ENCODE data around the gene PRPF19. TPM values are rescaled to one million over a fixed set of nuclear protein-coding genes. Genes with fewer than 3 reads are reported as not detected.

PRPF19 gene
- total RNA-seq, 1 donor from 2014 or later, result 36.5 TPM

DNA sequence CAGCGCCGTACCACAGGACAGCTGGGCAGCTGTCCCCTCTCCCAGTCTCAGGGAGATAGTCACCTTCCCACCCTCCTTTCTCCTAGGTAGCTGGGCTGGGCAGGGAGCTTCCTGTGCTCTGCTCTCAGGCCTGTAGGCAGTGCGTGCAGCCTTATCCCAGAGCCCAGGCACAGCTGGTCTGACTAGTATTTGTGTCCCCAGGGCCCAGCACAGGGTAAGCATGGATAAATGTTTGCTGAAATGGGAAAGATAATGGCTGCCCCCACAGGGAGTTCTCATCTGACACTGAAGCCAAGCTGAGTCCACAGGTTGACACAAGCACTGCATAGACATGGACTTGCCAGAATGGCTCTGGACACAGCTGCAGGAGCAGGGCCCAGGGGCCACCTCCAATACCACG lies 35.8 kb upstream of the PRPF19 start:
- H3K4me3 ChIP-seq, result no peak overlapping the region
- peaks cover 45% of the 10 kb centered on the region for H3K4me1 ChIP-seq
- no peaks in the 10 kb centered on the region for H3K9me3 ChIP-seq (replicated peaks)
- intact Hi-C loops (cut with micrococcal nuclease), result no loop called here
- TF ChIP-seq, protein P1, sequence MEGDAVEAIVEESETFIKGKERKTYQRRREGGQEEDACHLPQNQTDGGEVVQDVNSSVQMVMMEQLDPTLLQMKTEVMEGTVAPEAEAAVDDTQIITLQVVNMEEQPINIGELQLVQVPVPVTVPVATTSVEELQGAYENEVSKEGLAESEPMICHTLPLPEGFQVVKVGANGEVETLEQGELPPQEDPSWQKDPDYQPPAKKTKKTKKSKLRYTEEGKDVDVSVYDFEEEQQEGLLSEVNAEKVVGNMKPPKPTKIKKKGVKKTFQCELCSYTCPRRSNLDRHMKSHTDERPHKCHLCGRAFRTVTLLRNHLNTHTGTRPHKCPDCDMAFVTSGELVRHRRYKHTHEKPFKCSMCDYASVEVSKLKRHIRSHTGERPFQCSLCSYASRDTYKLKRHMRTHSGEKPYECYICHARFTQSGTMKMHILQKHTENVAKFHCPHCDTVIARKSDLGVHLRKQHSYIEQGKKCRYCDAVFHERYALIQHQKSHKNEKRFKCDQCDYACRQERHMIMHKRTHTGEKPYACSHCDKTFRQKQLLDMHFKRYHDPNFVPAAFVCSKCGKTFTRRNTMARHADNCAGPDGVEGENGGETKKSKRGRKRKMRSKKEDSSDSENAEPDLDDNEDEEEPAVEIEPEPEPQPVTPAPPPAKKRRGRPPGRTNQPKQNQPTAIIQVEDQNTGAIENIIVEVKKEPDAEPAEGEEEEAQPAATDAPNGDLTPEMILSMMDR (IDR thresholded peaks at IDR 0.05; ENCODE audit: borderline replicate concordance), result no peak
- peaks cover 56% of the 10 kb centered on the region for H3K36me3 ChIP-seq
- H3K27me3 ChIP-seq (ENCODE audit: low read depth), result no peaks in the 10 kb centered on the region
- peak overlapping the region; percentile 36 for H3K27ac ChIP-seq (replicated peaks)
- DNase-seq, result no peak

DNA sequence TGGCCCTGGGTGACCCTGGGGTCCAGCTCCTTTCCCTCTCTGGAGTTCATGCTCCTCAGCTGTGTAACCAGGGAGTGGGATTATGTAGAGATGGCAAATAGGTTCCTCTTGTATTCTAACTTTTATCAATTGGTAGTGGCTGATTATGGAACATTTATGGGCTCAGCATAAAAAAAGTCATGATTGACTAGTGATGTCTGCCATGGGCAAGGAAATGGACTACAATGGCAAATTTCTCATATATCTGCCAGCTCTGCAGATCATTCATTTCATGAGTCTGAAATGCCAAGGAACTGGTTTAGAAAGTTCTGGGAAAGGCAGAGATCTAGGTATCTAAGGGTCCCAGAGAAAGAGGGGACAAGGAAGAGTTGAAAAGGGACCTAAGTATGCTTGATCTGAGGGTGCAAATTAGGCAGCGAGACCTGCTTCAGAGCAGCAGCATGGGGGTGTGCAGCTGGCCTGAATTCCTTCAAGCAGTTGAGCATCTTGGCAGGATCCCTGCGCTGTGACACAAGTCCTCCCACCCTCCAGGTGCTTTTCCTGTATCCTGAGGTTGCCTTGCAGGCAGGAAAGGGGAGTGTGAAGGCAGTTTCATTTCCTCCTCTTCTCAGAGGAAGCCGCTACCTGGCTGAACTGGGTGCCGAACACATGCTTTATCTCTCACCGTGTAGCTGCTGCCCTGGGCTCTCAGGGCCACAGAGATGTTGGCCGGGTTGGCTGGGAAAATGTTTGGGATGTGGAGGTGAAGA lies 35.2 kb upstream of the PRPF19 start:
- Histone ChIP-seq H3K4me1 (peaks cover 51% of the 10 kb centered on the region), H3K36me3 (peaks cover 52% of the 10 kb centered on the region), H3K4me3 (no peak overlapping the region), H3K27ac (replicated peaks) (peak overlapping the region; percentile 36), H3K27me3 (ENCODE audit: low read depth) (no peaks in the 10 kb centered on the region), H3K9me3 (replicated peaks) (no peaks in the 10 kb centered on the region)
- no peak for DNase-seq
- TF ChIP-seq, protein P1 (IDR thresholded peaks at IDR 0.05; ENCODE audit: borderline replicate concordance), result no peak
- intact Hi-C loops (cut with micrococcal nuclease), result no loop called here

DNA sequence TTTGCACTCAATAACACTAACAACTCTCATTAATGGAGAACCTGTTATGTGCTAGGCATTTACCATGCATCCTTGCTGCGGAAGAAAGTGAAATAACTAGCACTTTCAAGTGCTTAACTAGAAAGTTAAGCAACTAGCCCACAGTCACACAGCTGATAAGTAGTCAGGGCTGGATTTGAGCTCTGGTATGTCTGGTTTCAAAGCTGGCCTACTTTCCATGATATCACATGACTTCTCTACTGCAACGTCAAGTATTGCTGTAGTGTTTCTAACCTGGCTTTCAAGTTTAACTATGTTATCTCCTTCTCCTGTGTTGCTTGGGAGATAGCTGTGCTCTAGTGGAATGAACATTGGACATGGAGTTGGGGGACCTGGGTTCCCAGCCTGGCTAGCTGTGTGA lies 33.5 kb upstream of the PRPF19 start:
- no peaks in the 10 kb centered on the region for H3K27me3 ChIP-seq (ENCODE audit: low read depth)
- no peak overlapping the region for H3K27ac ChIP-seq (replicated peaks)
- DNase-seq, result no peak
- intact Hi-C loops (cut with micrococcal nuclease), result no loop called here
- H3K4me3 ChIP-seq, result no peak overlapping the region
- H3K4me1 ChIP-seq, result peaks cover 61% of the 10 kb centered on the region
- TF ChIP-seq, protein P1 (IDR thresholded peaks at IDR 0.05; ENCODE audit: borderline replicate concordance), result no peak
- H3K9me3 ChIP-seq (replicated peaks), result no peaks in the 10 kb centered on the region
- H3K36me3 ChIP-seq, result peaks cover 43% of the 10 kb centered on the region

DNA sequence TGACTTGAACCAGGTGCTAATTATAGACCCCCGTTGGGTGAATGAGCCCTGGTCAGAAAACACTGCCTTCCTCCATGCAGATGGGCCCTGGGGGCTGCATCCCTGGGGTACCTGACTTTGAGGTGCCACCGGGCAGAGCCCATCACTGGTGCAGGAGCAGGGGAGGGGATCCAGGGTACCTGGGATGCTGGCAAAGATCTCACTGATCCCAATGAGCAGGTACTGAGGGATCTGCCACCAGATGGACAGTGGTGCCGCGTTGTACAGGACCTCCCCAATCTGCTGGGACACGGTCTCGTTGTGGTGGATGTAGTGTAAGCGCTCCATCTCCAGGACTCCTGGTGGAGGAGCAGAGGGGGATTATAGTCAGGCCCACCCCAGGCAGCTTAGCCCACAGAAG lies 32.9 kb upstream of the PRPF19 start:
- H3K27me3 ChIP-seq (ENCODE audit: low read depth), result no peaks in the 10 kb centered on the region
- H3K4me3 ChIP-seq, result no peak overlapping the region
- H3K9me3 ChIP-seq (replicated peaks), result no peaks in the 10 kb centered on the region
- TF ChIP-seq, protein P1 (IDR thresholded peaks at IDR 0.05; ENCODE audit: borderline replicate concordance), result no peak
- H3K27ac ChIP-seq (replicated peaks), result no peak overlapping the region
- peaks cover 43% of the 10 kb centered on the region for H3K36me3 ChIP-seq
- peaks cover 61% of the 10 kb centered on the region for H3K4me1 ChIP-seq
- DNase-seq, result no peak
- intact Hi-C loops (cut with micrococcal nuclease), result no loop called here

DNA sequence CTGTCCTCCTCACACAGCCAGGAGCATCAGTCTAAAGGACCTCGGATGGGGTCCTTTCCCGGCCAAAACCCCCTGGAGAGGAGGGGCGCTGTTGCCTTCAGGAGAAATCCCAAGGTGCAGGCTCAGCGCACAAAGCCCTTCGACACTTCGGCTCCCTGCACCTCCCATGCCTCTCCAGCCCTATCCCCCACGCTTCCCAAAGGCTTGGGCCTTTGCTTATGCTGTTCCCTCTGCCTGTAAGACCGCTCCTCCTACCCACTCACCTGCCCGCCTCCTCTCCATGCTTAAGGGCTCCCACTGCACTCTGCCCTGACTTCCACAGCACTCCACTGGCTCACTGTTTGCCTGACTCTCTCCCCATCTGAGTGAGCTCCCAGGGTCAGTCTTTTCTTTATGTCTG lies 32.1 kb upstream of the PRPF19 start:
- no peak overlapping the region for H3K27ac ChIP-seq (replicated peaks)
- DNase-seq, result no peak
- no peaks in the 10 kb centered on the region for H3K9me3 ChIP-seq (replicated peaks)
- H3K4me1 ChIP-seq, result peaks cover 59% of the 10 kb centered on the region
- no peak overlapping the region for H3K4me3 ChIP-seq
- TF ChIP-seq, protein P1 (IDR thresholded peaks at IDR 0.05; ENCODE audit: borderline replicate concordance), result no peak
- intact Hi-C loops (cut with micrococcal nuclease), result no loop called here
- H3K27me3 ChIP-seq (ENCODE audit: low read depth), result no peaks in the 10 kb centered on the region
- peaks cover 42% of the 10 kb centered on the region for H3K36me3 ChIP-seq
